DND-41 (cell line): ENCODE data around the gene MCF2L.

Source experiments
- ATAC-seq: fragments of 200-7000 bp; cut with Tn5 transposase; 3 replicates; pipeline ENCODE4 v1.9.1; 2021; ENCODE audit warnings: low read depth; ENCODE audit not compliant: insufficient read depth
- DNase-seq: peaks from one replicate; pipeline ENCODE4 v3.0.0-alpha.2; 2020
- H2AFZ ChIP-seq: 2 replicates; pipeline ENCODE4 v1.6.0; 2012; ENCODE audit warnings: low read depth, low read length
- H3K27ac ChIP-seq: 2 replicates; pipeline ENCODE4 v1.5.1; 2012; ENCODE audit warnings: low read length, inconsistent platforms
- H3K27me3 ChIP-seq: fragments of 200-600 bp; sonication (generic); 2 replicates; pipeline ENCODE4 v1.6.0; 2012; ENCODE audit warnings: low read length, mild to moderate bottlenecking, inconsistent platforms; ENCODE audit not compliant: insufficient read depth, poor library complexity
- H3K36me3 ChIP-seq: 2 replicates; pipeline ENCODE4 v1.5.1; 2012; ENCODE audit warnings: low read length, inconsistent platforms; ENCODE audit not compliant: insufficient read depth
- H3K4me1 ChIP-seq: 2 replicates; pipeline ENCODE4 v1.5.1; 2012; ENCODE audit warnings: mild to moderate bottlenecking, low read length; ENCODE audit not compliant: insufficient read depth
- H3K4me2 ChIP-seq: 2 replicates; pipeline ENCODE4 v1.6.0; 2012; ENCODE audit warnings: mild to moderate bottlenecking, moderate library complexity, low read length, inconsistent platforms; ENCODE audit not compliant: insufficient read depth
- H3K4me3 ChIP-seq, 2 experiments: fragments of 200-600 bp in 1 of 2; shearing (Covaris generic) in 1 of 2; 2 replicates each; pipeline ENCODE4 v1.5.1; 2012 to 2016; ENCODE audit warnings: inconsistent platforms in 2 of 2, low read length in 2 of 2, mild to moderate bottlenecking in 2 of 2, low read depth in 1 of 2, moderate library complexity in 1 of 2
- H3K79me2 ChIP-seq: 2 replicates; pipeline ENCODE4 v1.6.0; 2012; ENCODE audit warnings: low read length, inconsistent platforms; ENCODE audit not compliant: insufficient read depth
- H3K9ac ChIP-seq: 2 replicates; pipeline ENCODE4 v1.6.0; 2012; ENCODE audit warnings: low read depth, mild to moderate bottlenecking, inconsistent platforms, low read length, moderate library complexity
- H3K9me3 ChIP-seq: 2 replicates; pipeline ENCODE4 v1.5.1; 2012; ENCODE audit warnings: low read length, moderate library complexity, mild to moderate bottlenecking, inconsistent platforms; ENCODE audit not compliant: insufficient read depth, severe bottlenecking
- H4K20me1 ChIP-seq: 2 replicates; pipeline ENCODE4 v1.6.0; 2012; ENCODE audit warnings: low read length; ENCODE audit not compliant: insufficient read depth
- CTCF ChIP-seq: IDR thresholded peaks from 2 replicates; pipeline ENCODE4 v1.5.1; 2012; ENCODE audit warnings: borderline replicate concordance, low read length, moderate library complexity, mild to moderate bottlenecking; ENCODE audit not compliant: poor library complexity, severe bottlenecking; ENCODE audit errors: extremely low read depth
- EZH2 ChIP-seq: IDR thresholded peaks from 3 replicates; pipeline ENCODE4 v1.6.1; 2012; ENCODE audit warnings: borderline replicate concordance, low read depth, mild to moderate bottlenecking, moderate library complexity, low read length, inconsistent platforms; ENCODE audit not compliant: severe bottlenecking

The MCF2L gene

GRCh38 chr13:113088691-113089020 is 119.6 kb downstream of the MCF2L start:
- H3K79me2 ChIP-seq, result no peaks in the 10 kb centered on the region
- no peaks in the 10 kb centered on the region for H3K27me3 ChIP-seq
- H3K4me1 ChIP-seq, result no peaks in the 10 kb centered on the region
- DNase-seq (no peak), ATAC-seq (no peak)
- H4K20me1 ChIP-seq, result no peaks in the 10 kb centered on the region; the same call in none of the 2 replicates
- peaks cover 9% of the 10 kb centered on the region for H3K9me3 ChIP-seq
- TF ChIP-seq EZH2 (no peak), CTCF (no peak)
- no peaks in the 10 kb centered on the region for H3K36me3 ChIP-seq
- H3K9ac ChIP-seq, result no peak overlapping the region
- no peak overlapping the region for H3K4me2 ChIP-seq
- H2AFZ ChIP-seq, result no peak overlapping the region
- no peak overlapping the region for H3K27ac ChIP-seq
- H3K4me3 ChIP-seq, result no peak overlapping the region

GRCh38 chr13:113089693-113090414 is 120.8 kb downstream of the MCF2L start:
- Histone ChIP-seq H3K4me3 (no peak overlapping the region), H3K27ac (no peak overlapping the region), H2AFZ (no peak overlapping the region), H3K4me2 (no peak overlapping the region), H3K79me2 (no peaks in the 10 kb centered on the region), H3K27me3 (no peaks in the 10 kb centered on the region), H3K36me3 (no peaks in the 10 kb centered on the region), H4K20me1 (peaks cover under 1% of the 10 kb centered on the region), H3K9ac (no peak overlapping the region), H3K9me3 (peaks cover 6% of the 10 kb centered on the region), H3K4me1 (no peaks in the 10 kb centered on the region)
- DNase-seq, result no peak
- ATAC-seq, result no peak
- no peak for TF ChIP-seq EZH2
- no peak for TF ChIP-seq CTCF

GRCh38 chr13:113090415-113090770 is 121.4 kb downstream of the MCF2L start:
- H3K4me1 ChIP-seq, result no peaks in the 10 kb centered on the region
- H3K27ac ChIP-seq, result no peak overlapping the region
- H3K4me3 ChIP-seq, result no peak overlapping the region
- no peak overlapping the region for H2AFZ ChIP-seq
- H3K27me3 ChIP-seq, result no peaks in the 10 kb centered on the region
- ATAC-seq (no peak), DNase-seq (no peak)
- H3K79me2 ChIP-seq, result no peaks in the 10 kb centered on the region
- TF ChIP-seq CTCF (no peak), EZH2 (no peak)
- H3K9me3 ChIP-seq, result peaks cover under 1% of the 10 kb centered on the region
- peaks cover 5% of the 10 kb centered on the region for H4K20me1 ChIP-seq
- no peak overlapping the region for H3K9ac ChIP-seq
- no peaks in the 10 kb centered on the region for H3K36me3 ChIP-seq
- no peak overlapping the region for H3K4me2 ChIP-seq

GRCh38 chr13:113090806-113091205 is 121.8 kb downstream of the MCF2L start:
- no peak for DNase-seq
- TF ChIP-seq EZH2 (no peak), CTCF (no peak)
- Histone ChIP-seq H3K4me3 (no peak overlapping the region), H3K9ac (no peak overlapping the region), H2AFZ (no peak overlapping the region), H3K4me1 (no peaks in the 10 kb centered on the region), H3K4me2 (no peak overlapping the region), H3K27me3 (no peaks in the 10 kb centered on the region), H4K20me1 (peaks cover 5% of the 10 kb centered on the region), H3K36me3 (no peaks in the 10 kb centered on the region), H3K27ac (no peak overlapping the region), H3K79me2 (no peaks in the 10 kb centered on the region), H3K9me3 (no peaks in the 10 kb centered on the region)
- no peak for ATAC-seq
